ENCODE measurements around the gene PUS1.
"Not testable (repeated sequence)": the region's sequence is repeated elsewhere in the genome, so short reads cannot be mapped to it uniquely, and the experiment has no call there.

The PUS1 gene

GRCh38 chr12:131959116-131959515 lies 30.0 kb downstream of the PUS1 start:
- Histone ChIP-seq H3K9me3 (ENCODE audit: control insufficient read depth, insufficient read depth, low read length) (no peaks in the 10 kb centered on the region), H3K4me1 (ENCODE audit: control insufficient read depth, low read length) (peaks cover 8% of the 10 kb centered on the region), H3K9me2 (replicated peaks; ENCODE audit: control insufficient read depth, low read length) (no peaks in the 10 kb centered on the region), H4K20me1 (ENCODE audit: control insufficient read depth, insufficient read depth, low read depth, low read length) (peaks cover 29% of the 10 kb centered on the region), H3K4me2 (ENCODE audit: low read length) (no peak overlapping the region), H3F3A (ENCODE audit: control insufficient read depth, insufficient read depth) (peaks cover 7% of the 10 kb centered on the region; the same call in 1 of the 2 replicates), H3K4me3 (ENCODE audit: low read length) (no peak overlapping the region), H3K36me3 (ENCODE audit: control insufficient read depth, low read length) (peaks cover 33% of the 10 kb centered on the region), H3K27me3 (ENCODE audit: control insufficient read depth, low read length) (no peaks in the 10 kb centered on the region), H3K27ac (ENCODE audit: low read depth, low read length) (no peak overlapping the region), H3K79me2 (ENCODE audit: control insufficient read depth, low read length) (peaks cover 88% of the 10 kb centered on the region)
- TF ChIP-seq CTCF (IDR thresholded peaks at IDR 0.05; ENCODE audit: low read depth, low read length, poor library complexity, severe bottlenecking) (no peak), EZH2phosphoT487 (IDR thresholded peaks at IDR 0.05; ENCODE audit: borderline replicate concordance, low read length) (no peak)

DNA sequence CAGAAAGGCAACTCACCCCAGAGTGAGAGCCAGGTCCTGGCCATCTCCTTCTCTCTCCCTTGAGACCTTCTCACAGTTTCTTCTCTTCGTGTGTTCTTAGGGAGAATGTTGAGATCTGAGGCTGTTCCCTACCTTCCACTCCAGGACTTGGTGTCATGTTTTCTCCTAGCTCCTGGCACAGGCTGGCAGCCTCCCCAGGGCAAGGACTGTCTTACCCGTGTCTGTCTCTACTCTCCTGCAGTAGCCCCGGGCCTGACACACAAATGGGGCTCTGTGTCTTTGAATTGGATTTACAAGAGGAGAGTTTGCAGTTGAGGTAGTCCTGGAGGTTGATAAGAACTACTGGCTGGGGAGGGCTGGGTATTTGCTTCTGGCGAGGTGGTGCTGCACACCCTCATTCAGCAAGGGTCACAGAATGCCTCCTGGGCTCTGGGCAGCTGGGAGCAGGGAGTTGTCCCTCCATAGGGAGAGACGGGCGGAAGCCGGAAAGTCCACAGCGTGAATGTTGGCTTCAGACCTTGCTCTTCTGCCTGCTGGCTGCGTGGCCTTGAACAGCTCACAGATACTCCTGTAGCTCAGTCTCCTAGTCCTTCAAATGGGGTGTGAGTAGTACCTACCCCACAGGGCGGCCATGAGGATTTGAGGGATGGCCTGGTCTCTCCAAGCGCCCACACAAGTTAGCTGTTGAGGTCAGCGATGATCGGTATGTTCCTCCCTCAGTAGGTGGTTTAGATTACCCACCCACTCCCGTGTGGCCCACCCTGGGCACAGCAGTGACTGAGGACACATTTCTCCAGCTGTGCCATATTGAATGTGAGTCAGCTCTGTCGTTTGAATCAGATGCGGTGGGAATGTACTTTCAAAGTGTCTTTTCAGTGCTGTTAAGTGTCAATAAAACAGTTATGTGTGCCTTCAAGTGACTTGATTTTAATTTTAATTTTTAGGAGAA lies 30.8 kb downstream of the PUS1 start:
- no peak overlapping the region for H3K4me2 ChIP-seq (ENCODE audit: low read length)
- no peak overlapping the region for H3K27ac ChIP-seq (ENCODE audit: low read depth, low read length)
- H3F3A ChIP-seq (ENCODE audit: control insufficient read depth, insufficient read depth): peaks cover 7% of the 10 kb centered on the region; the same call in 1 of the 2 replicates
- H3K9me3 ChIP-seq (ENCODE audit: control insufficient read depth, insufficient read depth, low read length): no peaks in the 10 kb centered on the region
- peaks cover 38% of the 10 kb centered on the region for H3K36me3 ChIP-seq (ENCODE audit: control insufficient read depth, low read length)
- H3K4me3 ChIP-seq (ENCODE audit: low read length): no peak overlapping the region
- H3K79me2 ChIP-seq (ENCODE audit: control insufficient read depth, low read length): peaks cover 88% of the 10 kb centered on the region
- H3K4me1 ChIP-seq (ENCODE audit: control insufficient read depth, low read length): peaks cover 8% of the 10 kb centered on the region
- H3K9me2 ChIP-seq (replicated peaks; ENCODE audit: control insufficient read depth, low read length): no peaks in the 10 kb centered on the region
- no peak for TF ChIP-seq EZH2phosphoT487 (IDR thresholded peaks at IDR 0.05; ENCODE audit: borderline replicate concordance, low read length)
- no peak for TF ChIP-seq CTCF (IDR thresholded peaks at IDR 0.05; ENCODE audit: low read depth, low read length, poor library complexity, severe bottlenecking)
- peaks cover 29% of the 10 kb centered on the region for H4K20me1 ChIP-seq (ENCODE audit: control insufficient read depth, insufficient read depth, low read depth, low read length)
- no peaks in the 10 kb centered on the region for H3K27me3 ChIP-seq (ENCODE audit: control insufficient read depth, low read length)

GRCh38 chr12:131960590-131961325 lies 31.7 kb downstream of the PUS1 start:
- not testable (repeated sequence) for H3F3A ChIP-seq (ENCODE audit: control insufficient read depth, insufficient read depth); H3K9me2 ChIP-seq (replicated peaks; ENCODE audit: control insufficient read depth, low read length); H3K27ac ChIP-seq (ENCODE audit: low read depth, low read length); H3K4me2 ChIP-seq (ENCODE audit: low read length); H3K4me3 ChIP-seq (ENCODE audit: low read length); H3K9me3 ChIP-seq (ENCODE audit: control insufficient read depth, insufficient read depth, low read length); H3K4me1 ChIP-seq (ENCODE audit: control insufficient read depth, low read length); H3K27me3 ChIP-seq (ENCODE audit: control insufficient read depth, low read length)
- H3K36me3 ChIP-seq (ENCODE audit: control insufficient read depth, low read length): peaks cover 40% of the 10 kb centered on the region
- peaks cover 88% of the 10 kb centered on the region for H3K79me2 ChIP-seq (ENCODE audit: control insufficient read depth, low read length)
- H4K20me1 ChIP-seq (ENCODE audit: control insufficient read depth, insufficient read depth, low read depth, low read length): peaks cover 32% of the 10 kb centered on the region

GRCh38 chr12:131961328-131961727 lies 32.3 kb downstream of the PUS1 start:
- H3K4me2 ChIP-seq (ENCODE audit: low read length): not testable (repeated sequence)
- peaks cover 30% of the 10 kb centered on the region for H4K20me1 ChIP-seq (ENCODE audit: control insufficient read depth, insufficient read depth, low read depth, low read length)

More at GRCh38 chr12:131961328-131961727, 32.3 kb downstream of the PUS1 start:
- H3F3A ChIP-seq (ENCODE audit: control insufficient read depth, insufficient read depth); H3K27ac ChIP-seq (ENCODE audit: low read depth, low read length); H3K9me2 ChIP-seq (replicated peaks; ENCODE audit: control insufficient read depth, low read length); H3K4me3 ChIP-seq (ENCODE audit: low read length); H3K9me3 ChIP-seq (ENCODE audit: control insufficient read depth, insufficient read depth, low read length); H3K27me3 ChIP-seq (ENCODE audit: control insufficient read depth, low read length); H3K4me1 ChIP-seq (ENCODE audit: control insufficient read depth, low read length): not testable (repeated sequence)
- Histone ChIP-seq H3K79me2 (ENCODE audit: control insufficient read depth, low read length) (peaks cover 88% of the 10 kb centered on the region), H3K36me3 (ENCODE audit: control insufficient read depth, low read length) (peaks cover 40% of the 10 kb centered on the region)

Measured in DOHH2 (cell line).